Measurements from ENCODE around the gene RASGEF1B. TPM values are rescaled to one million over a fixed set of nuclear protein-coding genes. Genes with fewer than 3 reads are reported as not detected.

The RASGEF1B gene
- total RNA-seq, 1 donor from 2014 or later: 5.5 TPM

GRCh38 chr4:81467672-81467964 lies 4.1 kb downstream of the RASGEF1B start:
- Mint-ChIP-seq H3K27ac (no peak overlapping the region), H3K27me3 (peaks cover 2% of the 10 kb centered on the region), H3K4me1 (peaks cover 21% of the 10 kb centered on the region), H3K36me3 (ENCODE audit: low read depth) (no peaks in the 10 kb centered on the region), H3K4me3 (no peak overlapping the region), H3K9me3 (no peaks in the 10 kb centered on the region)
- DNase-seq: no peak
- intact Hi-C loops (cut with micrococcal nuclease): loop anchor here (1.0 to 5.0 kb wide), 5 partner anchors 61 to 801 kb away; no protein-coding TSS in a partner anchor

- no peak overlapping the region for H3K27ac Mint-ChIP-seq
- no peaks in the 10 kb centered on the region for H3K9me3 Mint-ChIP-seq
- H3K27me3 Mint-ChIP-seq: peaks cover 2% of the 10 kb centered on the region
- no peak overlapping the region for H3K4me3 Mint-ChIP-seq
- H3K4me1 Mint-ChIP-seq: peaks cover 16% of the 10 kb centered on the region
- H3K36me3 Mint-ChIP-seq (ENCODE audit: low read depth): no peaks in the 10 kb centered on the region
- intact Hi-C loops (cut with micrococcal nuclease): loop anchor here (1.0 to 5.0 kb wide), 5 partner anchors 60 to 801 kb away; no protein-coding TSS in a partner anchor
- peak; percentile 93 for DNase-seq
These were observed 4.7 kb downstream of the RASGEF1B start for GRCh38 chr4:81466841-81467671.

GRCh38 chr4:81465406-81466340 lies 6.0 kb downstream of the RASGEF1B start:
- Mint-ChIP-seq H3K27me3 (peaks cover 2% of the 10 kb centered on the region), H3K9me3 (no peaks in the 10 kb centered on the region), H3K4me1 (peaks cover 10% of the 10 kb centered on the region), H3K4me3 (no peak overlapping the region), H3K27ac (no peak overlapping the region), H3K36me3 (ENCODE audit: low read depth) (no peaks in the 10 kb centered on the region)
- intact Hi-C loops (cut with micrococcal nuclease): loop anchor here (2.0 to 5.0 kb wide), 2 partner anchors 59 to 447 kb away; no protein-coding TSS in a partner anchor
- no peak for DNase-seq

- DNase-seq: no peak
- Mint-ChIP-seq H3K36me3 (ENCODE audit: low read depth) (peaks cover 14% of the 10 kb centered on the region), H3K4me1 (peaks cover 2% of the 10 kb centered on the region), H3K27ac (no peak overlapping the region), H3K27me3 (no peaks in the 10 kb centered on the region), H3K9me3 (no peaks in the 10 kb centered on the region), H3K4me3 (no peak overlapping the region)
- intact Hi-C loops (cut with micrococcal nuclease): no loop called here
These were observed 10.9 kb downstream of the RASGEF1B start for GRCh38 chr4:81460834-81461233.

- intact Hi-C loops (cut with micrococcal nuclease): no loop called here
- Mint-ChIP-seq H3K27ac (no peak overlapping the region), H3K4me3 (no peak overlapping the region), H3K27me3 (no peaks in the 10 kb centered on the region), H3K4me1 (peaks cover 2% of the 10 kb centered on the region), H3K9me3 (no peaks in the 10 kb centered on the region), H3K36me3 (ENCODE audit: low read depth) (peaks cover 16% of the 10 kb centered on the region)
- no peak for DNase-seq
These were observed 11.5 kb downstream of the RASGEF1B start for GRCh38 chr4:81460191-81460701.

GRCh38 chr4:81459228-81459627 lies 12.5 kb downstream of the RASGEF1B start:
- Mint-ChIP-seq H3K9me3 (no peaks in the 10 kb centered on the region), H3K4me1 (peaks cover 7% of the 10 kb centered on the region), H3K4me3 (no peak overlapping the region), H3K27me3 (no peaks in the 10 kb centered on the region), H3K27ac (no peak overlapping the region), H3K36me3 (ENCODE audit: low read depth) (peaks cover 23% of the 10 kb centered on the region)
- DNase-seq: no peak
- intact Hi-C loops (cut with micrococcal nuclease): no loop called here

- H3K9me3 Mint-ChIP-seq: no peaks in the 10 kb centered on the region
- DNase-seq: no peak
- intact Hi-C loops (cut with micrococcal nuclease): no loop called here
- H3K4me3 Mint-ChIP-seq: no peak overlapping the region
- no peaks in the 10 kb centered on the region for H3K27me3 Mint-ChIP-seq
- no peak overlapping the region for H3K27ac Mint-ChIP-seq
- peaks cover 28% of the 10 kb centered on the region for H3K36me3 Mint-ChIP-seq (ENCODE audit: low read depth)
- peaks cover 9% of the 10 kb centered on the region for H3K4me1 Mint-ChIP-seq
These were observed 13.7 kb downstream of the RASGEF1B start for GRCh38 chr4:81457921-81458520.

- Mint-ChIP-seq H3K4me1 (peaks cover 9% of the 10 kb centered on the region), H3K9me3 (no peaks in the 10 kb centered on the region), H3K27me3 (no peaks in the 10 kb centered on the region), H3K4me3 (no peak overlapping the region), H3K36me3 (ENCODE audit: low read depth) (peaks cover 30% of the 10 kb centered on the region), H3K27ac (no peak overlapping the region)
- intact Hi-C loops (cut with micrococcal nuclease): no loop called here
- DNase-seq: no peak
These were observed 14.4 kb downstream of the RASGEF1B start for GRCh38 chr4:81457345-81457744.

- Mint-ChIP-seq H3K27me3 (no peaks in the 10 kb centered on the region), H3K4me1 (peaks cover 9% of the 10 kb centered on the region), H3K36me3 (ENCODE audit: low read depth) (peaks cover 32% of the 10 kb centered on the region), H3K27ac (no peak overlapping the region), H3K9me3 (no peaks in the 10 kb centered on the region), H3K4me3 (no peak overlapping the region)
- intact Hi-C loops (cut with micrococcal nuclease): no loop called here
- no peak for DNase-seq
These were observed 15.8 kb downstream of the RASGEF1B start for GRCh38 chr4:81455897-81456296.

GRCh38 chr4:81454948-81455347 lies 16.8 kb downstream of the RASGEF1B start:
- peaks cover 32% of the 10 kb centered on the region for H3K36me3 Mint-ChIP-seq (ENCODE audit: low read depth)
- no peak for DNase-seq
- H3K9me3 Mint-ChIP-seq: no peaks in the 10 kb centered on the region
- intact Hi-C loops (cut with micrococcal nuclease): no loop called here
- no peaks in the 10 kb centered on the region for H3K27me3 Mint-ChIP-seq
- peaks cover 9% of the 10 kb centered on the region for H3K4me1 Mint-ChIP-seq
- H3K27ac Mint-ChIP-seq: no peak overlapping the region
- no peak overlapping the region for H3K4me3 Mint-ChIP-seq

- intact Hi-C loops (cut with micrococcal nuclease): no loop called here
These were observed 17.2 kb downstream of the RASGEF1B start for GRCh38 chr4:81454499-81454898.

GRCh38 chr4:81453024-81453423 lies 18.7 kb downstream of the RASGEF1B start:
- Mint-ChIP-seq H3K9me3 (no peaks in the 10 kb centered on the region), H3K27me3 (no peaks in the 10 kb centered on the region), H3K27ac (no peak overlapping the region), H3K4me3 (no peak overlapping the region), H3K4me1 (peaks cover 9% of the 10 kb centered on the region), H3K36me3 (ENCODE audit: low read depth) (peaks cover 29% of the 10 kb centered on the region)
- no peak for DNase-seq
- intact Hi-C loops (cut with micrococcal nuclease): no loop called here

More at GRCh38 chr4:81454499-81454898, 17.2 kb downstream of the RASGEF1B start:
- no peak overlapping the region for H3K27ac Mint-ChIP-seq
- peaks cover 9% of the 10 kb centered on the region for H3K4me1 Mint-ChIP-seq
- H3K36me3 Mint-ChIP-seq (ENCODE audit: low read depth): peaks cover 32% of the 10 kb centered on the region
- no peaks in the 10 kb centered on the region for H3K9me3 Mint-ChIP-seq
- no peak overlapping the region for H3K4me3 Mint-ChIP-seq
- peak; percentile 65 for DNase-seq
- H3K27me3 Mint-ChIP-seq: no peaks in the 10 kb centered on the region

GRCh38 chr4:81452452-81453006 lies 19.2 kb downstream of the RASGEF1B start:
- H3K4me1 Mint-ChIP-seq: peaks cover 9% of the 10 kb centered on the region
- H3K36me3 Mint-ChIP-seq (ENCODE audit: low read depth): peaks cover 29% of the 10 kb centered on the region
- intact Hi-C loops (cut with micrococcal nuclease): no loop called here
- H3K4me3 Mint-ChIP-seq: no peak overlapping the region
- H3K27me3 Mint-ChIP-seq: no peaks in the 10 kb centered on the region
- H3K9me3 Mint-ChIP-seq: no peaks in the 10 kb centered on the region
- no peak for DNase-seq
- no peak overlapping the region for H3K27ac Mint-ChIP-seq

Measured in activated CD4-positive, alpha-beta T cell treated with anti-CD3 and anti-CD28 coated beads, Interleukin-2, amount 10 ng/mL, durations not matched to agents 24 days and 14 days (primary cell).